ENCODE data around the gene CORIN.
"Not testable (repeated sequence)": the region's sequence is repeated elsewhere in the genome, so short reads cannot be mapped to it uniquely, and the experiment has no call there.

Gene CORIN

GRCh38 chr4:47729131-47729680 lies 108.7 kb downstream of the CORIN start:
- no peak for DNase-seq (ENCODE audit: low read depth in 2 of 3, low spot score in 1 of 3)

GRCh38 chr4:47721892-47722575 lies 115.8 kb downstream of the CORIN start:
- no peak for DNase-seq (ENCODE audit: low read depth in 2 of 3, low spot score in 1 of 3)

GRCh38 chr4:47721485-47721884 lies 116.4 kb downstream of the CORIN start:
- no peak for DNase-seq (ENCODE audit: low read depth in 2 of 3, low spot score in 1 of 3)

- DNase-seq (ENCODE audit: low read depth in 2 of 3, low spot score in 1 of 3), result no peak
Measured at GRCh38 chr4:47720787-47721186, 117.1 kb downstream of the CORIN start.

GRCh38 chr4:47719576-47719975 lies 118.3 kb downstream of the CORIN start:
- no peak for DNase-seq (ENCODE audit: low read depth in 2 of 3, low spot score in 1 of 3)

- no peak for DNase-seq (ENCODE audit: low read depth in 2 of 3, low spot score in 1 of 3)
Measured at GRCh38 chr4:47718696-47719095, 119.2 kb downstream of the CORIN start.

- DNase-seq (ENCODE audit: low read depth in 2 of 3, low spot score in 1 of 3), result no peak
Measured at GRCh38 chr4:47717188-47717587, 120.7 kb downstream of the CORIN start.

GRCh38 chr4:47715716-47716416 lies 122.0 kb downstream of the CORIN start:
- no peak for DNase-seq (ENCODE audit: low read depth in 2 of 3, low spot score in 1 of 3)

- no peak for DNase-seq (ENCODE audit: low read depth in 2 of 3, low spot score in 1 of 3)
Measured at GRCh38 chr4:47714269-47714668, 123.6 kb downstream of the CORIN start.

- no peak for DNase-seq (ENCODE audit: low read depth in 2 of 3, low spot score in 1 of 3)
Measured at GRCh38 chr4:47713129-47713834, 124.6 kb downstream of the CORIN start.

GRCh38 chr4:47711646-47712045 lies 126.2 kb downstream of the CORIN start:
- DNase-seq (ENCODE audit: low read depth in 2 of 3, low spot score in 1 of 3), result no peak

- DNase-seq (ENCODE audit: low read depth in 2 of 3, low spot score in 1 of 3), result no peak
Measured at GRCh38 chr4:47711183-47711582, 126.7 kb downstream of the CORIN start.

GRCh38 chr4:47706352-47706751 lies 131.5 kb downstream of the CORIN start:
- DNase-seq (ENCODE audit: low read depth in 2 of 3, low spot score in 1 of 3), result not testable (repeated sequence)

GRCh38 chr4:47705326-47705981 lies 132.4 kb downstream of the CORIN start:
- DNase-seq (ENCODE audit: low read depth in 2 of 3, low spot score in 1 of 3), result no peak

GRCh38 chr4:47704693-47705325 lies 133.1 kb downstream of the CORIN start:
- DNase-seq (ENCODE audit: low read depth in 2 of 3, low spot score in 1 of 3), result no peak

GRCh38 chr4:47703956-47704355 lies 133.9 kb downstream of the CORIN start:
- no peak for DNase-seq (ENCODE audit: low read depth in 2 of 3, low spot score in 1 of 3)

- no peak for DNase-seq (ENCODE audit: low read depth in 2 of 3, low spot score in 1 of 3)
Measured at GRCh38 chr4:47703008-47703407, 134.9 kb downstream of the CORIN start.

GRCh38 chr4:47701286-47701685 lies 136.6 kb downstream of the CORIN start:
- DNase-seq (ENCODE audit: low read depth in 2 of 3, low spot score in 1 of 3), result no peak

- no peak for DNase-seq (ENCODE audit: low read depth in 2 of 3, low spot score in 1 of 3)
Measured at GRCh38 chr4:47698837-47699236, 139.0 kb downstream of the CORIN start.

GRCh38 chr4:47696823-47697222 lies 141.0 kb downstream of the CORIN start:
- no peak for DNase-seq (ENCODE audit: low read depth in 2 of 3, low spot score in 1 of 3)

GRCh38 chr4:47695260-47695659 lies 142.6 kb downstream of the CORIN start:
- DNase-seq (ENCODE audit: low read depth in 2 of 3, low spot score in 1 of 3), result no peak

Measured in stimulated activated CD4-positive, alpha-beta T cell treated with anti-CD3 and anti-CD28 coated beads, Interleukin-12 subunit alpha, Interleukin-12 subunit beta, amount 100 ng/mL, for 48 hours (primary cell).